ENCODE data around the gene DCP1A.

The DCP1A gene

GRCh38 chr3:53295410-53295809 is 51.9 kb downstream of the DCP1A start:
- Histone ChIP-seq H3K9ac (ENCODE audit: low read length) (no peak overlapping the region), H3K79me2 (ENCODE audit: insufficient read depth, low read length) (no peaks in the 10 kb centered on the region), H3K9me2 (replicated peaks; ENCODE audit: insufficient read depth, low read length) (no peaks in the 10 kb centered on the region), H3K4me3 (ENCODE audit: insufficient read depth, low read length, poor library complexity, severe bottlenecking) (no peak overlapping the region), H3K4me2 (ENCODE audit: low read depth, low read length, poor library complexity, severe bottlenecking) (no peak overlapping the region), H2AFZ (ENCODE audit: low read depth, low read length, severe bottlenecking) (no peak overlapping the region), H4K20me1 (ENCODE audit: low read depth, low read length) (no peaks in the 10 kb centered on the region), H3K9me3 (ENCODE audit: insufficient read depth, low read length) (no peaks in the 10 kb centered on the region), H3K27me3 (ENCODE audit: low read length) (no peaks in the 10 kb centered on the region), H3F3A (ENCODE audit: insufficient read depth) (no peaks in the 10 kb centered on the region), H3K27ac (ENCODE audit: low read depth, low read length) (no peak overlapping the region), H3K36me3 (ENCODE audit: low read length) (no peaks in the 10 kb centered on the region)
- no peak for TF ChIP-seq CTCF (IDR thresholded peaks at IDR 0.05; ENCODE audit: insufficient read depth, low read length, poor library complexity, severe bottlenecking)
- no peak for TF ChIP-seq EZH2phosphoT487 (conservative IDR thresholded peaks at IDR 0.05; ENCODE audit: low read length)

DNA sequence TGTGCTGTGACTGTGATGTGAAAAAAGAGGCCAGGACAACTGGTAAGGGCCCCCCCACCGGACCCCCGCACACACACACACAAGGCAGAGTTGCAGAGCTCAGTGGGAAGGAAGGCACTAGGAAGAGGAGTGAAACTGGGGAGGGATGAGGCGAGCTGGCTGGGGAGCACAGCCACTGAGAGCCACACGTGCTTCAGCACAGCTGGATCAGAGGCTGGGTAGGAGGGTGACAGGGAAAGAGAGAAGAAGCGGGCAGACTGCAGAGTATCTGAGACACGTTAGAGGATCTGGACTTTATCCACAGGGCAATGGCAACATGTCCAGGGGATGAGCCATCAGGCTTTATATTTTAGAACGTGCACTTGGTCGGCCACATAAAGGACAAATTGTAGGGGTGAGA is 53.5 kb downstream of the DCP1A start:
- Histone ChIP-seq H2AFZ (ENCODE audit: low read depth, low read length, severe bottlenecking) (no peak overlapping the region), H3K4me2 (ENCODE audit: low read depth, low read length, poor library complexity, severe bottlenecking) (no peak overlapping the region), H3K27me3 (ENCODE audit: low read length) (no peaks in the 10 kb centered on the region), H3K9me2 (replicated peaks; ENCODE audit: insufficient read depth, low read length) (no peaks in the 10 kb centered on the region), H3F3A (ENCODE audit: insufficient read depth) (no peaks in the 10 kb centered on the region), H3K9ac (ENCODE audit: low read length) (no peak overlapping the region), H3K4me3 (ENCODE audit: insufficient read depth, low read length, poor library complexity, severe bottlenecking) (no peak overlapping the region), H3K79me2 (ENCODE audit: insufficient read depth, low read length) (no peaks in the 10 kb centered on the region), H3K27ac (ENCODE audit: low read depth, low read length) (no peak overlapping the region), H3K36me3 (ENCODE audit: low read length) (no peaks in the 10 kb centered on the region), H3K9me3 (ENCODE audit: insufficient read depth, low read length) (no peaks in the 10 kb centered on the region), H4K20me1 (ENCODE audit: low read depth, low read length) (no peaks in the 10 kb centered on the region)
- TF ChIP-seq EZH2phosphoT487 (conservative IDR thresholded peaks at IDR 0.05; ENCODE audit: low read length) (no peak), CTCF (IDR thresholded peaks at IDR 0.05; ENCODE audit: insufficient read depth, low read length, poor library complexity, severe bottlenecking) (no peak)

GRCh38 chr3:53288214-53288613 is 59.1 kb downstream of the DCP1A start:
- no peak overlapping the region for H3K4me3 ChIP-seq (ENCODE audit: insufficient read depth, low read length, poor library complexity, severe bottlenecking)
- H4K20me1 ChIP-seq (ENCODE audit: low read depth, low read length) = no peaks in the 10 kb centered on the region
- no peak overlapping the region for H3K9ac ChIP-seq (ENCODE audit: low read length)
- H3K36me3 ChIP-seq (ENCODE audit: low read length) = no peaks in the 10 kb centered on the region
- H3K27ac ChIP-seq (ENCODE audit: low read depth, low read length) = no peak overlapping the region
- H3K4me2 ChIP-seq (ENCODE audit: low read depth, low read length, poor library complexity, severe bottlenecking) = no peak overlapping the region
- TF ChIP-seq EZH2phosphoT487 (conservative IDR thresholded peaks at IDR 0.05; ENCODE audit: low read length) = no peak
- TF ChIP-seq CTCF (IDR thresholded peaks at IDR 0.05; ENCODE audit: insufficient read depth, low read length, poor library complexity, severe bottlenecking) = no peak
- no peaks in the 10 kb centered on the region for H3K79me2 ChIP-seq (ENCODE audit: insufficient read depth, low read length)
- no peaks in the 10 kb centered on the region for H3K9me3 ChIP-seq (ENCODE audit: insufficient read depth, low read length)
- 0 out of 2 replicates have a peak, but pooled peaks cover 4% of the 10 kb centered on the region for H3F3A ChIP-seq (ENCODE audit: insufficient read depth)
- H3K27me3 ChIP-seq (ENCODE audit: low read length) = no peaks in the 10 kb centered on the region
- H2AFZ ChIP-seq (ENCODE audit: low read depth, low read length, severe bottlenecking) = no peak overlapping the region
- H3K9me2 ChIP-seq (replicated peaks; ENCODE audit: insufficient read depth, low read length) = no peaks in the 10 kb centered on the region
